ENCODE data around the gene CARS2. TPM values are rescaled to one million over a fixed set of nuclear protein-coding genes. Genes with fewer than 3 reads are reported as not detected.
A peak's percentile ranks its signal among the peaks of the same experiment; 100 is the strongest.

CARS2 gene
- total RNA-seq, 1 donor from 2014 or later, result 102 TPM

DNA sequence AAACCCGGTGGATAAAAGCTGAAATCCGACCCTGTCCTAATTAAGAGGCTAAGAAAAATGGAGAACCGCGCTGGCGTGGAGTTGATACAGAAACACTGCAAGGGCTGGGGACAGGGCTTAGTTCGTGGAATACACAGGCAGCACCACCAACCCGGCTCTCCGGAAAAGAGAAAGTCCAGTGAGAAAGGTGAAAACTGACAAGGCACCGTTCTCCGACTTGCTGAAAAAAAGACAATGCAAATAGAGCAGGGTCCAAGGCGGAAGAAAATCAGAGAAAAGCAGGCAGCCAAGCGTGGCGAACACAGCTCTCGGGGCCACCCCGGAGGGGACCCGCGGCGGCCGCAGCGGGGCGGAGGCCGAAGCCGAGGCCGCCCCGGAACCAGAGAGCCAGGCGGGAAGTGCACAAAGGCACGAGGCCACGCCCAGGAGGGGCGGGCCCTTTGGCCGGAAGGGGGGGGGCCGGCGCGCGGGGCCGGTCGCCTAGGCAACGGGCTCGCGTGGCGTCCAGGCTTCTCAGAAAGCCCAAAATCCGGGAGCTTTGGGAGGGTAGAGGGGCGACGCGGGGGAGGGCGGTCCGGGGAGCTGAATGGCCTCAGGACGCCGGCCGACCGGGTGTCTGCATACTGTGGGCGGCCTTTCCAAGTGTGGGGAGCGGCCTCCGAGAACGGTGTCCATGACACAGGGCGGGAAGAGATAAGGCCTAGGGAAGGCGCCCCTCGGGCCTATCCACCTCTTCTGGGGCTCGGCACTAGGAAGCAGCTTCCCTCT is 6.3 kb upstream of the CARS2 start:
- H3K36me3 Mint-ChIP-seq (ENCODE audit: unreplicated experiment), result no peaks in the 10 kb centered on the region
- no peak for TF ChIP-seq CTCF (IDR thresholded peaks at IDR 0.05; ENCODE audit: partially characterized antibody, unreplicated experiment)
- H3K27me3 Mint-ChIP-seq (ENCODE audit: unreplicated experiment), result peaks cover 19% of the 10 kb centered on the region
- peak overlapping the region; percentile 99 for H3K4me3 Mint-ChIP-seq (ENCODE audit: unreplicated experiment)
- peak; percentile 88 for DNase-seq
- peaks cover 20% of the 10 kb centered on the region for H3K9me3 Mint-ChIP-seq (ENCODE audit: unreplicated experiment)
- peak overlapping the region; percentile 100 for H3K27ac Mint-ChIP-seq (ENCODE audit: unreplicated experiment)
- H3K4me1 Mint-ChIP-seq (ENCODE audit: low read depth, unreplicated experiment), result peaks cover 3% of the 10 kb centered on the region

- Mint-ChIP-seq H3K36me3 (ENCODE audit: unreplicated experiment) (no peaks in the 10 kb centered on the region), H3K4me1 (ENCODE audit: low read depth, unreplicated experiment) (peaks cover 27% of the 10 kb centered on the region), H3K4me3 (ENCODE audit: unreplicated experiment) (peak overlapping the region; percentile 80), H3K27me3 (ENCODE audit: unreplicated experiment) (peaks cover 7% of the 10 kb centered on the region), H3K27ac (ENCODE audit: unreplicated experiment) (peak overlapping the region; percentile 64), H3K9me3 (ENCODE audit: unreplicated experiment) (peaks cover 15% of the 10 kb centered on the region)
- no peak for TF ChIP-seq CTCF (IDR thresholded peaks at IDR 0.05; ENCODE audit: partially characterized antibody, unreplicated experiment)
- no peak for DNase-seq
Measured at GRCh38 chr13:110706570-110707372, 855 bp upstream of the CARS2 start.

DNA sequence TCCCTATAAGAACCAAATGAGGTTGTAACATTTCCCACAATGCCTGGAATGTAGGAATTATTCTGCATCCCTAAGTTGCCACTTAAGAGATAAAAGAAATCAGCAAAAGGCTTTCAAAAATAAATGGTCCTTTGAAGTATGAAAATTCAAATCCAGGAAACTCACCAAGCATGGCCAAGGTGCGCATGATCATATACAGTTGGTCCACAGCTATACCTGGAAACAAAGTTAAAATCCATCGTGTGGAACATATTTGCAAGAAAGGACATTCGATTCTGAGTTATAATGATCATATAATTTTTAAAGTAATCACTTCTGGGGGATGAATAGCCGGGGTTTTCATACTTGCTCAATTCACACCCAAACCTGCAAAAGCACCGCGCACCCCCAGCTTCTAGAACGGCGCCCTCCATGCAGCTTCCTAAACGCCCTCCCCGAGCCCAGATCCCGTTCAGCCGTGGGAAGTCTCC is 525 bp downstream of the CARS2 start:
- TF ChIP-seq CTCF (IDR thresholded peaks at IDR 0.05; ENCODE audit: partially characterized antibody, unreplicated experiment), result no peak
- H3K27me3 Mint-ChIP-seq (ENCODE audit: unreplicated experiment), result peaks cover 7% of the 10 kb centered on the region
- peaks cover 15% of the 10 kb centered on the region for H3K9me3 Mint-ChIP-seq (ENCODE audit: unreplicated experiment)
- peaks cover 24% of the 10 kb centered on the region for H3K4me1 Mint-ChIP-seq (ENCODE audit: low read depth, unreplicated experiment)
- H3K36me3 Mint-ChIP-seq (ENCODE audit: unreplicated experiment), result no peaks in the 10 kb centered on the region
- DNase-seq, result no peak
- peak overlapping the region; percentile 90 for H3K4me3 Mint-ChIP-seq (ENCODE audit: unreplicated experiment)
- H3K27ac Mint-ChIP-seq (ENCODE audit: unreplicated experiment), result peak overlapping the region; percentile 86

DNA sequence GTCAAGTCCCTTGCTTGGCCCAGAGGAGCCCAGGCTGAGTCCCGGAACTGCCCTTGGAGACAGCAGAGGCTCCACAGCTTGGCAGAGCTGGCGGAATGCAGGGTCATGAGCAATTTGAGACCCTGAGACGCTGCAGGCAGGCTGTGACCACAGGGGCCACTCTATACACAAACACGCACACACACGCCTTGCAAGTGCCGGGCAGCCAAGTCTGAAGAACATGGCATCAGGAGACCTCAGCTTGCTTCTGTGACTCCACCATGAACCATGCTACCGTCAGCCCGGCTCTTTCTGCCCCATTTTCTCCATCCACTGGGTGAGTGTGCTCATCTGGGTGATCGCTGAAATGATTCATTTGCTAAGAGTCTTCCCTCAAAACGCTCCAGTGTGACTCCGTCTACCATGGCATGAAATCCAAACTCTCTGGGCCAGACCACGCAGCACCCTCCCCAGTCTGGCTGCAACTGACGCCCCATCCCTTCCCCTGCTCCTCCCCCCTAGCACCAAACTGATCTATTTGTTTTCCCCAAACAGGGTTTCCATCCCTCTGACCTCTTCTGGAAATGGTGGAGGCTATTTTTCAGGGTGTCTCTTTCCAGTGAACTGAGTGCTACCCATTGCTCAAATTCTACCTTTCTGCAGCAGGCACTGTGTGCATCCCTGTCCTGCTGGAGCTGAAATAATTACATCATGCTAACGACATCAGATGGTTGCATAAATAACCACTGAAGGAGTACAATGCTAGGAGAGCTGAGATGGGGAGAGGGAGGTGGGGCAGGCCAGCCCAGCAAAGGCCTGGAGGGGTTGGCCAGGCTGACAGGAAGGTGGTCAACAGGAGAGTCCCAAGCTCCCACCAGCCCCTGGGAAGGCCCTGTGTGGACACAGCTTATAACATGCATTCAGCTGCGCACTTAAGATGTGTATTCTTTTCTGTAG is 3.1 kb downstream of the CARS2 start:
- no peak for TF ChIP-seq CTCF (IDR thresholded peaks at IDR 0.05; ENCODE audit: partially characterized antibody, unreplicated experiment)
- Mint-ChIP-seq H3K4me1 (ENCODE audit: low read depth, unreplicated experiment) (peaks cover 26% of the 10 kb centered on the region), H3K36me3 (ENCODE audit: unreplicated experiment) (no peaks in the 10 kb centered on the region), H3K4me3 (ENCODE audit: unreplicated experiment) (peak overlapping the region; percentile 75), H3K9me3 (ENCODE audit: unreplicated experiment) (peaks cover 15% of the 10 kb centered on the region), H3K27ac (ENCODE audit: unreplicated experiment) (peak overlapping the region; percentile 74), H3K27me3 (ENCODE audit: unreplicated experiment) (peaks cover 7% of the 10 kb centered on the region)
- no peak for DNase-seq
